GM18511 (cell line): ENCODE measurements around the gene MISFA.
"Not testable (repeated sequence)": the region's sequence is repeated elsewhere in the genome, so short reads cannot be mapped to it uniquely, and the experiment has no call there.

ENCODE experiments used
- ATAC-seq: cut with Tn5 transposase; IDR thresholded peaks from one replicate; pipeline ENCODE4 v1.9.1; 2021; ENCODE audit warnings: mild to moderate bottlenecking, moderate library complexity; ENCODE audit not compliant: unreplicated experiment

The MISFA gene

GRCh38 chr11:18599739-18600230 is at the start of gene MISFA:
TSS of gene MISFA (plus strand) at chr11:18599789. CDS start at chr11:18599929, 140 bp downstream.
- ATAC-seq = no peak

- no peak for ATAC-seq
Measured at GRCh38 chr11:18563090-18563730, 36.4 kb upstream of the MISFA start.

DNA sequence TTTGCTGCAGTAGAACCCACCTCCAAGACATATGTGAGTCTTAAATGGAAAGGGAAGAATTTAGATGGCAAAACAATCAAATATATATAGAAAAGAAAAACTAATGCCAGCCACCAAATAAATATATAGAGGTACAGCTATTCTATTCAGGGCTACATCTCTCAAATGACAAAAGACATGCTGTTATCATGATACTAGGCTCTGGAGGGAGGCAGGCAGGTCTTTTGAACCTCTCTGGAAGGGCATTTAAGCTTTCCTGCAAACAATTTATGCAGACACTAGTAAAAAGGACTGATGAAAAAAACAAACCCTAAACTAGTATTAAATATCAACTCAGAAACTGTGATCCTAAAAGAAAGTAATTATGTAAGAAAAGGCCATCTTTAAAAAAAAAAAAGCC is 35.4 kb upstream of the MISFA start:
- no peak for ATAC-seq

GRCh38 chr11:18566406-18566805 is 33.2 kb upstream of the MISFA start:
- no peak for ATAC-seq

GRCh38 chr11:18567081-18567480 is 32.5 kb upstream of the MISFA start:
- ATAC-seq = no peak

GRCh38 chr11:18575361-18575760 is 24.2 kb upstream of the MISFA start:
- ATAC-seq = no peak

- ATAC-seq = peak; percentile 80
Measured at GRCh38 chr11:18578975-18579598, 20.5 kb upstream of the MISFA start.

DNA sequence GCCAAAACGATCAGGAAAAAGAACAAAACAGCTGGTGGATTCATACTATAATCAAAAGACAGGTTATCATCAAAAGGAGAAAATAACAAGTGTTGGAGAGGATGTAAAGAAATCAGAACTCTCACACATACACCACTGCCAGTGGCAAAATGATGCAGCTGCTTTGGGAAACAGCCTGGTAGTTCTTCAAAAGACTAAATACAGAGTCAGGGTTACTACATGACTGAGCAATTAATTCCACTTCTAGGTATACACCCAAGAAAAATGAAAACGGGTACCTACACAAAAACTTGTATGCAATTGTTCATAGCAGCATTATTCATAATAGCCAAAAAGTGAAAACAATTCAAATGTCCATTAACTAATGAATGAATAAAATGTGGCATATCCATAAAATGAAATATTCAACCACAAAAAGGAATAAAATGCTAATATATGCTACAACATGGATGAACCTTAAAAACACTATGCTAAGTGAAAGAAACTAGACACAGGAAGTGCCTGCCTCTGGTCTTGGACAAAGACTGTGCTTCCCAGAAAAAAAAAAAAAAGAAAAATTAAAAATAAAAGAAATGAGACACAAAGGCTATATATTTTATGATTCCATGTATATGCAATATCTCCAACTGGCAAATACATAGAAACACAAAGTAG is 19.3 kb upstream of the MISFA start:
- no peak for ATAC-seq

DNA sequence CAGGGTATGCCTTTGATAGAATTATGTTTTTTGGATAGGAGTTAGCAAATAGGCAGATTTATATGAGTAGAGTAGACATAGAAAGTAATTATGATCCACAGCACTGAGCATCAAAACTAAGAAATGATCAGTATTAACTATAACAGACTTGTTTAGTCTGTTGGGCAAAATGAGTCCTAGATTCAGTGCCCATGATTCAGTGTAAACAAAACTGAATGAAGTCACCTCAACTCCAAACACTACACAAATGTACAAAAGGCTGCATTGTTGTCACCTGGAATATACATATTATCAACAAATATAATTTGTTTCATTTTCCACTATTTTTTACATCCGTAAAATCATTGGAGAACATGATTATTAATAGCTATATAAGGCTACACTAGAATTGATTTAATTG is 17.8 kb upstream of the MISFA start:
- ATAC-seq = no peak

- ATAC-seq = peak; percentile 67
Measured at GRCh38 chr11:18588297-18589252, 11.0 kb upstream of the MISFA start, which contains the start of gene UEVLD. TSS of gene UEVLD (minus strand) at chr11:18588734. CDS start at chr11:18588654, 80 bp downstream.

GRCh38 chr11:18590571-18590970 is 9.0 kb upstream of the MISFA start:
- no peak for ATAC-seq

DNA sequence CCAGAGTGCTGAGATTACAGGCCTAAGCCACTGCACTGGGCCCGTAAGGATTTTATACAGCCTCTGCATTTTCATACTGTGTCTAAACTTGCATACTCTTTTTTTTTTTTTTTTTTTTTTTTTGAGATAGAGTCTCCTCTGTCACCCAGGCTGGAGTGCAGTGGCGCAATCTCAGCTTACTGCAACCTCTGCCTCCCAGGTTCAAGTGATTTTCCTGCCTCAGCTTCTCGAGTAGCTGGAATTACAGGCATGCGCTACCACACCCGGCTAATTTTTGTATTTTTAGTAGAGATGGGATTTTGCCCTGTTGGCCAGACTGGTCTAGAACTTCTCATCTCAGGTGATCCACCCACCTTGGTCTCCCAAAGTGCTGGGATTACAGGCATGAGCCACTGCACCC is 5.5 kb upstream of the MISFA start:
- not testable (repeated sequence) for ATAC-seq

- ATAC-seq = no peak
Measured at GRCh38 chr11:18594999-18595749, 4.4 kb upstream of the MISFA start.

DNA sequence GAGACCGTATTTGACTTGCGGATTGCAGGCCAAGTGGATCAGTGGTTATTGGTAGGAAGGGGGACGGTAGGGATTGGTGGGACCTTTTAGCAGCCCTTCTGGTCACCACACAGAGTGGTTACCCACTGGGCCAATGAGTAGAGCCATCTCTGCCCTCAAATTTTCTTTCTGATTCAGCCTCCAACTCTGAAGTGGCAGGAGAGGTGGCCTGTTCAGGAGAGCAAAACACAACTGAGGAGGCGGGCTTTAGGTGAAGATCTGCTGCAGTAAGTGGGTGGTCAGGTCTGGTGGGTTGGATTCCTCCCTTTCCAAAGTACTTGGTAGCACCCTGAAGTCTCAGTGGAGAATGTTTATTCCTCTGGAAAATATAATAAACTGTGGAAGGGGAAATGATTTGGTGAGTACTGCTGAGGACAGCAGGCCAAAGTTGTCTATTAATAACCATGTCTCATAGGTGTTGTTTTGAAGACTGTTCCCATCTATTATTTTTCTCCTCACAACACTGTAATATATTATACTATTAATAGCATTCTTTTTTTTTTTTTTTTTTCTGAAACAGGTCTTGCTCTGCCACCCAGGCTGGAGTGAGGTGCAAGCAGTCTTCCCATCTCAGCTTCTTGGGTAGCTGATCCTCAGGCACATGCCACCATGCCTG is 1.5 kb downstream of the MISFA start:
- no peak for ATAC-seq

GRCh38 chr11:18608376-18608775 is 8.8 kb downstream of the MISFA start:
- no peak for ATAC-seq

- ATAC-seq = no peak
Measured at GRCh38 chr11:18611196-18611595, 11.6 kb downstream of the MISFA start.

DNA sequence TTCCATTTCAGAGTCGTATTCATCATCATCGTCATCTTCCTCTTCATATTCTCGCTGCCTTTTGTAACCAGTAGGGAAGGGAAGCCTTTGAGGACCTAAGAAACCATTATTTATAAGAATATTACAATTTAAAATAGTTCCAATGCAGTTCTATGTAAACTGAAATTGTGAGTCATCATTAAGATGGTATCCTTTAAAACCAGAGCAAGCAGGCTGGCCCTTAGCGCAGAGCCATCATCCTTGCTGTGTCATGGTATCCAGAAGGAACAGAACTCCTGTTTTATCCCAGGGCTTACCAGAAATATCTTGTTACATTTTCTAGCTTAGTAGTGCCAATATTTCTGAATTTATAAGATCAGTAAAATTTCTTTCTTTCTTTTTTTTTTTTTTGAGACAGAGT is 12.8 kb downstream of the MISFA start:
- ATAC-seq = no peak

- no peak for ATAC-seq
Measured at GRCh38 chr11:18614667-18615066, 15.1 kb downstream of the MISFA start.

GRCh38 chr11:18615628-18616392 is 16.2 kb downstream of the MISFA start:
- peak; percentile 89 for ATAC-seq
